Measurements from ENCODE around the gene CSTA. TPM values are rescaled to one million over a fixed set of nuclear protein-coding genes. Genes with fewer than 3 reads are reported as not detected.
A peak's percentile ranks its signal among the peaks of the same experiment; 100 is the strongest.

CSTA gene
- total RNA-seq, 1 donor from 2014 or later: not detected

DNA sequence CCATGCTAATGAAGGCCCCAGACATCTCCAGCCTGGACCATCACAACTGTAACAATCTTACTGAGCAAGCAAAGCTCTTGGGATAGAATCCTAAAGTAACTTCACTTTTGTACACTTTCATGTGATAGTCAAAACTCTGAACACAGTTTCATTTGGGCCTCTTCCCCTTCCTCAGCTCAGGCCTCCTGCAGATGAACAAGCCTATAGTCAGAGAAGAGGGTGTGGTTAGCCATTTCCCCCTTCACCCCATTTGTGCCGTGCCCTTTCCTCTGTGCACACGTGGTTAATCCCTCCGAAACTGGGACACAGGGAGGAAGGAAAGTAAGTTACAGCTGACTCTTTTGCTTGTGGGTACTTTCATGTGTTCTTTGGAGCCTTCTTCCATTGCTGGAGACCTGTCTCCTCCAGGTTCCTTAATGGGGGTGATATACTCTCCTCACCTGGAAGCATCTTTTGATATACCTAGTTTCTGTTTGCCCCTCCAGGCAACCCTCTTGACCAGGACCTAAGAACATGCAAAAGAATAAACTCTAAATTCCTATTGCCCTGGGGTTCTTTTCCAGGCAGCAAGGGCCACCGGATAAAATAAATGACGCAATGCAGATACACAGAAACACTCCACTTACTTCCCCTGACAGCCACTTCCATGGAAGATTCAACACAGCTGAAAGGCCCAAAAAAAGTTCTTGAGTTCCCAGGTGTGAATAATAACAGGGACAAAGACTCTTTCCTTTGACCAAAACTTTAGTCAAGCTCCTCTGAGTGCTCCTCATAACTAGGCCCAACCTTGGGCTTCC is 29.6 kb upstream of the CSTA start:
- no peak for DNase-seq (ENCODE audit: extremely low spot score, unreplicated experiment)
- TF ChIP-seq, protein P1, sequence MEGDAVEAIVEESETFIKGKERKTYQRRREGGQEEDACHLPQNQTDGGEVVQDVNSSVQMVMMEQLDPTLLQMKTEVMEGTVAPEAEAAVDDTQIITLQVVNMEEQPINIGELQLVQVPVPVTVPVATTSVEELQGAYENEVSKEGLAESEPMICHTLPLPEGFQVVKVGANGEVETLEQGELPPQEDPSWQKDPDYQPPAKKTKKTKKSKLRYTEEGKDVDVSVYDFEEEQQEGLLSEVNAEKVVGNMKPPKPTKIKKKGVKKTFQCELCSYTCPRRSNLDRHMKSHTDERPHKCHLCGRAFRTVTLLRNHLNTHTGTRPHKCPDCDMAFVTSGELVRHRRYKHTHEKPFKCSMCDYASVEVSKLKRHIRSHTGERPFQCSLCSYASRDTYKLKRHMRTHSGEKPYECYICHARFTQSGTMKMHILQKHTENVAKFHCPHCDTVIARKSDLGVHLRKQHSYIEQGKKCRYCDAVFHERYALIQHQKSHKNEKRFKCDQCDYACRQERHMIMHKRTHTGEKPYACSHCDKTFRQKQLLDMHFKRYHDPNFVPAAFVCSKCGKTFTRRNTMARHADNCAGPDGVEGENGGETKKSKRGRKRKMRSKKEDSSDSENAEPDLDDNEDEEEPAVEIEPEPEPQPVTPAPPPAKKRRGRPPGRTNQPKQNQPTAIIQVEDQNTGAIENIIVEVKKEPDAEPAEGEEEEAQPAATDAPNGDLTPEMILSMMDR (IDR thresholded peaks at IDR 0.05): no peak
- no peak overlapping the region for H3K27ac Mint-ChIP-seq (ENCODE audit: unreplicated experiment)
- H3K4me3 Mint-ChIP-seq (ENCODE audit: unreplicated experiment): no peak overlapping the region
- no peaks in the 10 kb centered on the region for H3K9me3 Mint-ChIP-seq (ENCODE audit: unreplicated experiment)
- peaks cover 16% of the 10 kb centered on the region for H3K27me3 Mint-ChIP-seq (ENCODE audit: unreplicated experiment)
- no peaks in the 10 kb centered on the region for H3K4me1 Mint-ChIP-seq (ENCODE audit: unreplicated experiment)
- H3K36me3 Mint-ChIP-seq (ENCODE audit: unreplicated experiment): no peaks in the 10 kb centered on the region

DNA sequence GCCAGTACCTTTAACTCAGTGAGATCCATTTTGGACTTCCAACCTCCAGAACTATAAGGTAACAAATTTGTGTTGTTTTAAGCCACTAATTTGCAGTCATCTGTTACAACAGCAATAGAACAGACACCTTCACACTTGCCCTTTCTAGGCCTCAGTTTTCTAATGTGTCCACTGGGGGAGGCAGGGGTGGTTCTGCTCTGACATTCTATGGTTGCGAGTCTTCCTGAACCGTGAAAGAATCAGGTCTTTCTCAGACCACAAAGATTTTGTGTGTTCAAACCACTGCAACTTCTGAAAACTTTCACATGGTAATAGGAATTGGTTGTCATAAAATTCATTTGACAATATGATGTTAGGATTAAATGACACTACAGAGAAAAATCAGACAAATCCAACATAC is 26.8 kb upstream of the CSTA start:
- Mint-ChIP-seq H3K27me3 (ENCODE audit: unreplicated experiment) (peaks cover 8% of the 10 kb centered on the region), H3K4me3 (ENCODE audit: unreplicated experiment) (no peak overlapping the region)

DNA sequence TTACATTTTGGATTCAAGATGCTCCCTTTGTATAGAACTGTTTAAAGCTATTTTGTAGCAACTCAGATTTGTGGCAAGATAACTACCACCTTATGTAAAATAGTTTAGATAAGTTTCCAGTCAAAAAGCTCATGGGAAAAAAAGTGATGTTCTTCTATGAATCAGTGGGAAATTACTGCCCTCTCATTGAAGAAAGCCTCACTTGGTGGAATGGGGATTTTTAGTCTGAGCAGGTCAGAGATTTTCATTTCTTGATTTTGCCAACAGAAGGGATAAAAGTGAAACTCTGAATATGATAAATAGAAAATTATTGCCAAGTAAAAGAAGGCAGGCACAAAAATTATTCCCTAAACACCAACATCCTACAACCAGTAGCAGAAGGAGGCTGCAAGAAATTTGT is 25.8 kb upstream of the CSTA start:
- no peak for DNase-seq (ENCODE audit: extremely low spot score, unreplicated experiment)
- TF ChIP-seq, protein P1 (IDR thresholded peaks at IDR 0.05): no peak
- no peak overlapping the region for H3K27ac Mint-ChIP-seq (ENCODE audit: unreplicated experiment)
- no peak overlapping the region for H3K4me3 Mint-ChIP-seq (ENCODE audit: unreplicated experiment)
- no peaks in the 10 kb centered on the region for H3K4me1 Mint-ChIP-seq (ENCODE audit: unreplicated experiment)
- peaks cover 5% of the 10 kb centered on the region for H3K27me3 Mint-ChIP-seq (ENCODE audit: unreplicated experiment)
- no peaks in the 10 kb centered on the region for H3K9me3 Mint-ChIP-seq (ENCODE audit: unreplicated experiment)
- H3K36me3 Mint-ChIP-seq (ENCODE audit: unreplicated experiment): no peaks in the 10 kb centered on the region

More for the DNA sequence above, 26.8 kb upstream of the CSTA start:
- H3K36me3 Mint-ChIP-seq (ENCODE audit: unreplicated experiment): no peaks in the 10 kb centered on the region
- TF ChIP-seq, protein P1 (IDR thresholded peaks at IDR 0.05): no peak
- H3K27ac Mint-ChIP-seq (ENCODE audit: unreplicated experiment): no peak overlapping the region
- DNase-seq (ENCODE audit: extremely low spot score, unreplicated experiment): no peak
- no peaks in the 10 kb centered on the region for H3K9me3 Mint-ChIP-seq (ENCODE audit: unreplicated experiment)
- H3K4me1 Mint-ChIP-seq (ENCODE audit: unreplicated experiment): no peaks in the 10 kb centered on the region

DNA sequence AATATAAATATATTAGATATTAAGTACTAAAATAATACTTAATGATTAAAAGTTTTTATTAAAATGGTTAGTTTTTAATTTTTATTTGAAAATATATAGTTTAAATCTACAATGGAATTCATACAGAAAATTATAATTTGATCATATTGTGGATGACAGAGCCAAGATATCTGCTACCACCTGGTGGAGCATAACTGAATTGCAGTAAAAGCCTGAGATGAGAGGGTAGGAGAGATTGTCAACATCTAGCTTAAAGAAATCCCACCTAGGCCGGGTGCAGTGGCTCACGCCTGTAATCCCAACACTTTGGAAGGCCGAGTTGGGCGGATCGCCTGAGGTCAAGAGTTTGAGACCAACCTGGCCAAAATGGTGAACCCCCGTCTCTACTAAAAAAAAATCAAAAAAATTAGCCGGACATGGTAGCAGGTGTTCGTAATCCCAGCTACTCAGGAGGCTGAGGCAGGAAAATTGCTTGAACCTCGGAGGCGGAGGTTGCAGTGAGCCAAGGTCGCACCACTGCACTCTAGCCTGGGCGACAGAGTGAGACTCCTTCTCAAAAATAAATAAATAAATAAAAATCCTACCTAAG is 25.1 kb upstream of the CSTA start:
- peaks cover 5% of the 10 kb centered on the region for H3K27me3 Mint-ChIP-seq (ENCODE audit: unreplicated experiment)
- no peaks in the 10 kb centered on the region for H3K36me3 Mint-ChIP-seq (ENCODE audit: unreplicated experiment)
- TF ChIP-seq, protein P1 (IDR thresholded peaks at IDR 0.05): peak; percentile 33
- no peak for DNase-seq (ENCODE audit: extremely low spot score, unreplicated experiment)
- no peak overlapping the region for H3K4me3 Mint-ChIP-seq (ENCODE audit: unreplicated experiment)
- H3K27ac Mint-ChIP-seq (ENCODE audit: unreplicated experiment): no peak overlapping the region
- no peaks in the 10 kb centered on the region for H3K4me1 Mint-ChIP-seq (ENCODE audit: unreplicated experiment)
- H3K9me3 Mint-ChIP-seq (ENCODE audit: unreplicated experiment): no peaks in the 10 kb centered on the region

DNA sequence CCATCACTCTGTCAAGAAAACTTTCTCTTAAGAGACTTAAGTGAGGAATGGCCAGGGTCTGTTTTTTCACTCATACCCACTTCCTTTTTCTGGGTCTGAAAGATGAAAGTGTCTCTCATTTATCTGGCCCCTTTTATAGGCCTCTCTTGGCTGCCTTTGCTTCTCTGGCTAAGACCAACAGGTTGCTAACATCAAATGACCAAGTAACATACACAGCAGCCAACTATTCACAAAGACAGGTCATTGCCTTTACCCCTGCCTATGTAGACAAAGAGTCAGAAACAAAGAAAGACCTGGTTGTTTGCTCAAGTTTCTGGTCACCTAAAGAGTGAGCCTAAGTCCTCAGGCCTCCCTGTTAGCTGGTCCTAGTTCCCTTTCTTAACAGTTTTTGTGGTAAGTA is 24.0 kb upstream of the CSTA start:
- H3K36me3 Mint-ChIP-seq (ENCODE audit: unreplicated experiment): no peaks in the 10 kb centered on the region
- no peak for DNase-seq (ENCODE audit: extremely low spot score, unreplicated experiment)
- no peaks in the 10 kb centered on the region for H3K9me3 Mint-ChIP-seq (ENCODE audit: unreplicated experiment)
- H3K27ac Mint-ChIP-seq (ENCODE audit: unreplicated experiment): no peak overlapping the region
- H3K4me3 Mint-ChIP-seq (ENCODE audit: unreplicated experiment): no peak overlapping the region
- no peaks in the 10 kb centered on the region for H3K4me1 Mint-ChIP-seq (ENCODE audit: unreplicated experiment)
- peaks cover 5% of the 10 kb centered on the region for H3K27me3 Mint-ChIP-seq (ENCODE audit: unreplicated experiment)
- TF ChIP-seq, protein P1 (IDR thresholded peaks at IDR 0.05): no peak

Data from osteocyte (in vitro differentiated cells).